ENCODE data around the gene RIIAD1.
"Not testable (repeated sequence)": the region's sequence is repeated elsewhere in the genome, so short reads cannot be mapped to it uniquely, and the experiment has no call there.

Gene RIIAD1

DNA sequence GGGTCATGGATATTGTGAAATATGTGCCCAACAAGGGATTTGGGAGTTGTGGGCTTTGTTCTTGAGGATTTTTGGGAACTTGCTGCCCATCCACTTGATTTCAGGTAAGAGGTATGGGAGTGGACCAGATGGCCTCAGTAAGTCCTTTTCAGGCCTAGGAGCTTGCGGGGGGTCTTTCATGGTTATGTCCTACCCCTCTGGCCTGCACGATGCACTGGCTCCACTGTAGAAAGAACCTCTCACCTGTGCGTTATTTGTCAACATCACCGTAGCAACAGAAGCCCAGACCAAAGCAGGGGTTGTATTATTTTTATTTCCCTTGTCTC lies 8.6 kb downstream of the RIIAD1 start:
- no peak for DNase-seq

DNA sequence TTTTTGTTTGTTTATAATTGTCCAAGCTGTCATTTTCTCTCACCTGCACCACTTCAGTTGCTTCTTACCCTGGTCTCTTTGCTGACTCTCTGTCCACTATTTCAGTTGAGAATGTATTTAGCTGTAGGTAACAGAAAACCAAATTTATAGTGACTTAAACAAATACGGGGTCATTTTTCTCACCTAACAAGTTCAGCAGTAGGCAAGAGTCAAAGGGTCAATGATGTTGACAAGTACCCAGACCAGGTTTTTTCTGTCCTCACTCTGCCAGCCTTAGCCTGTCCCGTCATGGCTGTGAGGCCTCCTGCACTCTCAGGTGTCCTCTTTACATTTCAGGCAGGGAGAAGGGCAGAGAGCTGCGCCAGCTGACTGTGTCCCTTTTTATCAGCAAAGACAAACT lies 11.8 kb downstream of the RIIAD1 start:
- no peak for DNase-seq

DNA sequence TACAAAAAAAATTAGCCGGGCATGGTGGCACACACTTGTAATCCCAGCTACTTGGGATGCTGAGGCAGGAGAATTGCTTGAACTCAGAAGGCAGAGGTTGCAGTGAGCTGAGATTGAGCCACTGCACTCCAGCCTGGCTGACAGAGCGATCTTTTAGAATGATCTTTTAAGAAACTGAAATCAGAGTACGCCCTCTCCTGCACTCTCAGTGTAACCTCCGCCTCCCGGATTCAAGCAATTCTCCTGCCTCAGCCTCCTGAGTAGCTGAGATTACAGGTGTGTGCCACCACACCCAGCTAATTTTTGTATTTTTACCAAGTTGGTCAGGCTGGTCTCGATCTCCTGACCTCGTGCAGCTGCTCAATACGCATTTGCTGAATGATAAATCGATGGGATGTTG lies 12.7 kb downstream of the RIIAD1 start:
- not testable (repeated sequence) for DNase-seq

DNA sequence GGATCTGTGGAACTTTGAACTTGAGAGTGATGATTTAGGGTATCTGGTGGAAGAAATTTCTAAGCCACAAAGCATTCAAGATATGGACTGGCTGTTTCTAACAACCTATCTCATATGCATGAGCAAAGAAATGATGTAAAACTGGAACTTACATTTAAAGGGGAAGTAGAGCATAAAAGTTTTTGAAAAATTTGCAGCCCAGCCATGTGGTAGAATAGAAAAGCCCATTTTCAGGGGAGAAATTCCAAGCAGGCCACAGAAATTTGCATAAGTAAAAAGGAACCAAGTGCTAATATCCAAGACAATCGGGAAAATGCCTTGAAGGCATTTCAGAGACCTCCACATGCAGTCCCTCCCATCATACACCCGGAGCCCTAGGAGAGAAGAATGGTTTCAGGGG lies 15.7 kb downstream of the RIIAD1 start:
- DNase-seq: no peak

DNA sequence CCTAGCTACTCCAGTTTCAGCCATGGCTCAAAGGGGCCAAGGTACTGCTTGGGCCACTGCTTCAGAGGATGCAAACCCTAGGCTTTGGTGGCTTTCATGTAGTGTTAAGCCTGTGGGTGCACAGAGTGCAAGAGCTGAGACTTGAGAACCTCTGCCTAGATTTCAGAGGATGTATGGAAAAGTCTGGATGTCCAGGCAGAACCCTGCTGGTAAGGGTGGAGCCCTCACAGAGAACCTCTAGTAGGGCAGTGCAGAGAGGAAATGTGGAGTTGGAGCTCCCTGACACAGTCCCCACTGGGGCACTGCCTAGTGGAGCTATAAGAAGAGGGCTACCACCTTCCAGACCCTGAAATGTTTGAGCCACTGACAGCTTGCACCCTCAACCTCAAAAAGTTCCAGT lies 16.2 kb downstream of the RIIAD1 start:
- DNase-seq: no peak

DNA sequence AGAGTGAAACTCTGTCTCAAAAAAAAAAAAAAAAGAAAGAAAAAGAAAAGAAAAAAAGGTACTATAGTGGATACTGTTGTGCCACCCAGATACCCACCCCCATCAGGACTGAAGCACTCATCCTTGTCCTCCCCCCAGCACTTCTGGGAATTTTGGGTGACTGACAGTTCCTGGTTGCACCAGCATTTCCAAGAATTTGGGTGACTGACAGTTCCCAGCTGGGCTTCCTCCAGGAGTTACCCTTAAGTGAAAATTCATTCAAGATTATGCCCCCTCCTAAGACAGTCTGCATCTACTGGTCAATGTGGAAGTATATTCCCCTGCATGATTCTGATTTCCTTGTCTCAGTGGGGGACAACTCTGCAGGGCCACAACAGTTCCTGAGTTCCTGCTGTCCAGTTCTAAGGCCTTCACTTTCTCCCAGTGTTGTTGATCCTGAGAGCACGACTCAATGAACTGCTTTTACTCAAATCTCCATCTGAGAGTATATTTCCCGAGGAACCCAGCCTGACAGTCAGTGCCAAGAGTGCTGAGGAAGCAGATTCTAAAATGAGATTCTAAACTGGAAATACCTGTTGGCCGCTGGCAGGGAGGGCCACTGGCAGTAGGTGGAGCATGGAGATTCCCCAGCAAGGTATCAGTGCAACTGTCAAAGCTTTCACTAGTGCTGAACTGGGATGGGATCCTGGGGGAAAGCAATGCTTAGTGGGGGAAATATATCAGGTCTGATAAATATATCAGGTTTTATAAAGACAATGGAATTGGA lies 18.5 kb downstream of the RIIAD1 start:
- no peak for DNase-seq

DNA sequence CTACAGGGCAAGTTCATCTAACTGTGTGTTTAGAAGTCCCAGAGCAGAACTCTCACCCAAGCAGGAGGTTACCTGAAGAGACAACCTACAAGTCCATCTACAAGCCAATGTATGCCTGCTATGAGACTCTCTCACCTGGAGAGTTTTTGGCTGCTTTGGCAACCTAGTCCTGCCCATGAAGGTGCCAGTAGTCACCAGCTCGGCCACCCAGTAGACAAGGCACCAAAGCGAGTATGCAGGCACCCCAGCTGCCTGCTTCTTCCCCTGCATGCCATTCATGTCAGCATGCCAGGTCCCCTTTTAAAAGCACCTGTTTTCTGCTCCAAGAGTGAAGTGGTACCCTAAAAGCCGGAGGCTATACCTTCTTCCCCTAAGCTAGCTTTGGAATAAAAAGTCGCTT lies 20.2 kb downstream of the RIIAD1 start:
- no peak for DNase-seq

DNA sequence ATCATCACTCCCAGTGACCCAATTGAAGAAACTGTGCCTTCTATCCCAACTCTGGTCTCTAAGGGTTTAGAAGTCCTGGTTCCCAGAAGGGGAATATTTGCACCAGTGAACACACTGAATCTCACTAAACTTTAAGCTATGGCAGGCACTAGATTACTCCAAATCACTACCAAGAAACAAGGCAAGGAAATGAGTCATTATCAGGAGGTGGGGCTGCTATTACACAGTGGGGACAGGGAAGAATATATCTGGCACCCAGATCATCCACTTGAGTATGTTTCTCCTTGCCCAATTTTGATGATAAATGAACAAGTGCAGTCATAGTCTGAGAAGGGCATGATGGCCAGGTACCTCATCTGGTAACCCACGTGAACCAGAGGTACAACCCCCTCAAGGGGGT lies 35.0 kb downstream of the RIIAD1 start:
- DNase-seq: no peak

DNA sequence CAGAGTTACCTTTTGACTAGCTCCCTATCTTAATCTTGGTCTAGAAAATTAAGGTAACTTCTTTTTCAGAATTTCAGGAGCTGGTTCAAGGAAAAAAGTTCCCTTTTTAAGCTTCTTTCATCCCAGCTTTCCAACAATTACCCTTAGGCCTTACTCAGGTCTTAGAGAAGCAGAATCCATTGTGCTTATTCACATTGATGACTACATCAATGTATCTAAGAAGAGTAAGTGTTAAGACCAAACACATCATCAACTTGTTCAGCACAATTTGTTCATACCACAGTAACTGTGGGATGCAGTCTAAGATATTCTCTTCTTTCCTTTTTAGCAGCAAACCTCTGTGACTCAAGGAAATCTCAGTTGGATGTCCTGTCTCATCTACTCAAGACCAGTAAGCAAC lies 37.9 kb downstream of the RIIAD1 start:
- DNase-seq: no peak

DNA sequence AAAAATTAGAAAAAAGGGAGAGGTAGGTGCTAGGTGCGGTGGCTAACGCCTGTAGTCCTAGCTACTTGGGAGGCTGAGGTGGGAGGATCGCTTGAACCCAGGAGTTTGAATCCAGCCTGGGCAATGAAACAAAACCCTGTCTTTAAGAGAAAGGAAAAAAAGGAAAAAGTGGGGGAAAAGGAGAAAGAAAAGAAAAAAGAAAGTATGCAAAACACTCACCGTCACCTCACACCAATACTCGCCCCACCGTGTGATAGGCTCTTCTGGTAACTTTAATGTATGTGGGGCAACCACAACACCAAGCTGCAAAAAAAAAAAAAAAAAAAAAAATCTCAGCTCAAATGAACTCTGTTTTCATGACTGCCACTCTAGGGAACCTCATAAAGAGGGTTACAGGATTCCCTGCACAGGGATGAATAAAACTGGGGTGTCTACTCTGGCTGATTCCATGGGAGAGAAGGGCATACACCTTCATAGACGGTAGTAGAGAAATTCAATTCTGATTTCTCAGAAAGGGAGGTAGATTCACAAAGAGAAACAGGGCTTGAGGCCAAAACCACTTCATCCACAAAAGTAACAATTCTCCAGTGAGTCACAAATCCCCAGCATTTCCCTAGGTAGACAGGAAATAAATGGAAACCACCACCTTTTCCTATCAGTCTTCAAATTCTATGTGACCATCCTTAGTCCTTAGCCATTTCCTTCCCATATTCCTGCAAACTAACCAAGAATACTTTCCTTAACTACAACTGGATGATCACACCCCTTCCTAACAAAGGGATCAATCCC lies 39.5 kb downstream of the RIIAD1 start:
- no peak for DNase-seq

DNA sequence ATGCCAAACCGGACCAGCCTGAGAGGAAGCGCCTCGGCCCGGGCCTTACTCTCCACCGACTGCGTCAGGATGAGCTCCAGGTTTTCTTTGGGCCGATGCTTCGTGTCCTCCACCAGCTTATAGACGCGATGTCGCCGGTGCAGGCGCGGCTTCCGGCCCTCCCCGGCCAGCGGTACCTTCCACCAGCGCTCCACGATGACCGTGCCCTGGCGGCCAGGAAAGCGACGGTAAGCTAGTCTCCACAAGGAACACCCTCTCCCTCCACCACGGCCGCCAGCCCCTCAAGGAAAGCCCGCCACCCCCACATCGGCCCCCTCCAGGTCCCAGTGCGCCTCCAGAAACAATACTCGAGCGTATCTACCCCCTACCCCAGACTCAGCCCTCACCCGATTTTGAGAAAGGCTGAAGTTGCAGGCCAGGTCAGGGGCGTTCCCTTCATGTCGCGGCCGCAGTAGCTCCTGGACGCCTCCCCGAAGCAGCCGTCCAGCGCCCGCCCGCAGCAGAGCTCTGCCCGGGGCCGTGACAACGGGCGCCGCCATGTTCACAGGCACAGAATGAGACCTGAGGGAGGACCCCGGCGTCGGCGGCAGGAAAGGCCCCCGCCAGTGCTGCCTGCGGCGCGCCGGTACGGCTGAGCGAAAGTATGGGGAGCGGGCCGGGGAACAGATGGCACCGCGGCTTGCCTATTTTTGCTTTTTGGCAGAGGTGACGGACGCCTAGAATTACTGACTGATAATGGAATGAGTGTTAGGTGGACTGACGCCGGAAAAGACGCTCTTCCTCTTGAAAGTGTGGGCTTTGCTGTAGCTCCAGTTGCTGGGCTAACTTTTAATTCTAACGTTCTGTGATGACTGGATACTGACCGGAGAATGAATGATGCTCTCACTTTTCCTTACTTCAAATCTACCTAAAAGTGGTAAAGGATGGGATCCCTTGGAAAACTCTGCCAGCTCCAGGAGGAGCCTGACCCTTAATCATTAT lies 41.9 kb downstream of the RIIAD1 start, which contains the start of gene MRPL9:
Gene MRPL9, minus strand, starts transcription at position 556 of the 981 bp plus-strand sequence. Its CDS starts 17 bp downstream, at position 539.
- peak; percentile 21 to 88 (median 72) for DNase-seq

DNA sequence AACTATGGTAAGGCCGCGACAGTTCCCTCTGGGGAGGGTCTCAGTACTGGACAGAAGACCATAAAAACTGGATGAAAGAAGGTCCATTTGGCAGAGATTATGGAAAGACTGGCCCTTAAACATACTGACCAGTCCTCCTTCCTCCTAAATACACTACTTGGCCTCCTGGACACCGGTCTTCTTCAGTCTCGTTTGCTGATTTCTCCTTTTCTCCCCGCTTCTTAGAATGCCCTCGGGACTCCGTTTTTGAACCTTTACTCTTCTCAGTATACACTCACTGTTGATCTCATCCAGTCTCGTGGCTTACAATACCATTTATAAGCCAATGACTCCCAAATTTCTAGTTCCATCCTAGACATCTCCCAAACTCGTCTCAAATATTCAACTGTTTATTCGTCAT lies 42.7 kb downstream of the RIIAD1 start:
- DNase-seq: peak in 1 of 58 donors; percentile 3

DNA sequence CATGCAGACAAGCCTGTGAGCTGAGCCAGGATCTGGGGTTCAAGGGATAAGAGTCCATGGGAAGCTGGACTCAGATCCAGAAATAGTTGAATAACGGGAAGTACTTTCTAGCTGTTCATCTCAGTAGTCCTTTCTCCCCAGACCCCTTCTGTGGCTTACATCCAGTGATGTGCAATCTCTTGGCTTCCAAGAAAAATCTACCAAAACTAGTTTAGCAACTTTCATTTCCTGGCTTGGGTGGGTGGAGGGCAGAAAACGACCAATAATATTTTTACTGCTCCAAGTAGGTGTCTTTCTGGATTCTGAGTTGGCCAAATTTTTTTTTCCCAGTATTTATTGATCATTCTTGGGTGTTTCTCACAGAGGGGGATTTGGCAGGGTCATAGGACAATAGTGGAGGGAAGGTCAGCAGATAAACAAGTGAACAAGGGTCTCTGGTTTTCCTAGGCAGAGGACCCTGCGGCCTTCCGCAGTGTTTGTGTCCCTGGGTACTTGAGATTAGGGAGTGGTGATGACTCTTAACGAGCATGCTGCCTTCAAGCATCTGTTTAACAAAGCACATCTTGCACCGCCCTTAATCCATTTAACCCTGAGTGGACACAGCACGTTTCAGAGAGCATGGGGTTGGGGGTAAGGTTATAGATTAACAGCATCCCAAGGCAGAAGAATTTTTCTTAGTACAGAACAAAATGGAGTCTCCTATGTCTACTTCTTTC lies 47.2 kb downstream of the RIIAD1 start:
- DNase-seq: not testable (repeated sequence)

DNA sequence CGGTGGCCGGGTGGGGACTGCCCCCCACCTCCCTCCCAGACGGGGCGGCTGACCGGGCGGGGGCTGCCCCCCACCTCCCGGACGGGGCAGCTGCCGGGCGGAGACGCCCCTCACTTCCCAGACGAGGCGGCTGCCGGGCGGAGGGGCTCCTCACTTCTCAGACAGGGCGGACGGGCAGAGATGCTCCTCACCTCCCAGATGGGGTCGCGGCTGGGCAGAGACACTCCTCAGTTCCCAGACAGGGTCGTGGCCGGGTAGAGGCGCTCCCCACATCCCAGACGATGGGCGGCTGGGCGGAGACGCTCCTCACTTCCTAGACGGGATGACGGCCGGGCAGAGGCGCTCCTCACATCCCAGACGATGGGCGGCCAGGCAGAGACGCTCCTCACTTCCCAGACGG lies 47.9 kb downstream of the RIIAD1 start:
- not testable (repeated sequence) for DNase-seq

DNA sequence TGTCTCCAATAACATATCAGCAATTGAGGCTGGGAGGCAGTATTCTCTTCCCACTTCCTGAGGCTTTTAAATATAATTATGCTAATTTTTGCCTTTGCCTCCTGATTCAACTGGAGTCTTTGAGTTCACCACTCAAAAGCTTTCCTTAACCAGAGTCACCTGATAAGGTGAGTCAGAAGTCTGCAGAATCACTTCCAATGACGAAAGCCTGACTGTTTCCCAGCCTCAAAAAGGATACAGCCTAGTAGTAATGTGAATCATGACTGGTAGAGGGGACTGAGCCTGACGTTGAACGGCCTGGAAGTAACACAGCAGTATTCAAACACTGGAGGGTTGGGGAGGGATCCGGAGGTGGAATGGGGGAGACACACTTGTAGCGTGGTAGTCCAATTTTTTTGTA lies 52.4 kb downstream of the RIIAD1 start:
- DNase-seq: peak in 1 of 58 donors; percentile 12

DNA sequence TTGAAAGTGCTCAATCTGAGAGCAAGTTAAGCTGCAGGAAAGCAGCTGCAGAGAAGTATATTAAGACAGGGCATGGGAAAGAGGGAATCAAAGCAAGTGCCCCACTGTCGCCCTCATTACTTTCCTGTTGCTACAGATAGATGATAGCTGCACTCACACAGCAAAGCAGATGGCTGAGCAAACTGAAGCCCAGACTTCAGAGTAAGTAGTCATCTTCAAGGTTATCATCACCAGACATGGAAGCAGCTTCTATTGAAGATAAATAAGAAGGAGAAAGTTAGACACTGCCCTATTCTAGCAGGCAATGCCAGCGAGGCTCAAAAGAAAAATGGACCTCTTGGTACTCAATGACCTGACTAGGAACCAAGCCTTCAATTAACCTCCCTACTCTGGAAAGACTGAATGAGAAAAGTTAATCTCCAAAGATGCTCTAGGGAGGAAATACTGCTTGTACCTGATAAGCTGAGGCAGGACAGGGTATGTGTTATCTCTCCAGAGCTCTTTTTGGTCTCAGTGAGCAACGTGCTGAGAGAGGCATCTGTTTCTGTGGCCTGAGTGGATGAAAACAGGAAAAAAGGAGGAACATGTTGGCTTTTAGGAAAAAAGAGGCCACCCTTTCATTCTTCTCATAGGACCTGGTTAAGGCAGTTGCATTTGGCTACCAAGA lies 53.1 kb downstream of the RIIAD1 start:
- no peak for DNase-seq

DNA sequence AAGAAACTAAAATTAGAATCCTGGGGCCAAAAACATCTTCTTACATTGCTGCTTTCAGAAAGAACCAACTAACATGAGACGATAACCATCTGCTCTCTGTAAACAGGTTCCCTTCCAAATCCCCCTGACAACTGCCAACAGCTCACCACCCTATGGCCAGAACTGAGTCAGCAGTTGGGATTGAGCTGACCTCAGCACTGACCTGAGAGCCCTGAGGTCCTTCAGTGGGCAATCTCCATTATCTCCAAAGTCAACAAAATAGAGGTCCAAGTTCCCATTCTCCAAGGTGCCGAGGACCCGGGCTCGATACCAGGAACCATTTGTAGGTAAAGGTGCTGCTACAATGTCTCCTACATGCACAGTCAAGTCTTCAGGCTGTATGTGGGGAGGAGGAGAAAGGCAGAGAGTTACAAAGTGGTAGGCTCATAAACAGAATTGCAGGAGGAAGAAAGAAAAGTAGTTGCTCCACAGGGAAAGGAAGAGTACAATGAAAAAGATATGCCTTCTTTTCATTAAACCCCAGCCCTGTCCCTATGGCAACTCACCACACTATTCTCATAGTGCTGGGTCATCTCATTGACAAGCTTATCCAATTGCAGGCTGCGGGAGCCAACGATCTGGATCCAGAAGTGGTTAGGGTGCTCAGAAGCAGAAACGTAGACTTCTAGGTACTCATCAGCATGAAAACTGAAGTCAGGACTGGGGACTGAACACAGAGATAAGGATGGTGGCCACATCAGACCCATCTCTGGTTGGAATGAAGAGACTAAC lies 54.8 kb downstream of the RIIAD1 start:
- DNase-seq: no peak

DNA sequence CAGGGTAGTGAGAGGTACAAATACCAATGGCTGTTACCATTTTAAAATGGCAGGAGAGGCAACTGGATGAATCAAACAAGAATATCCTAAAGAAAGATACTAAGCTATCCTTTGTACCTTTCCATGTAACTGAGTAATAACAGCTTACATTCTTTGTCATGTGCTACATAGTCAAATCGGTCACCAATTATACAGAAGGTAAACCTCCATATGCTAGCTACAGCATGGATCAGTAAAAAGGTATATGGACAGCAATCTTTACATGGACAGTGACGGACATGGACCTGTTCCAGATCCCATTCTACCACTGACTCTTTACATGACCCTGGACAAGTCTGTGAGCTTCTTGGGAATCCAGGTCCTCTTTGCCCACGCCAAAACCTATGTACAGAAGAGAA lies 55.3 kb downstream of the RIIAD1 start:
- DNase-seq: no peak

DNA sequence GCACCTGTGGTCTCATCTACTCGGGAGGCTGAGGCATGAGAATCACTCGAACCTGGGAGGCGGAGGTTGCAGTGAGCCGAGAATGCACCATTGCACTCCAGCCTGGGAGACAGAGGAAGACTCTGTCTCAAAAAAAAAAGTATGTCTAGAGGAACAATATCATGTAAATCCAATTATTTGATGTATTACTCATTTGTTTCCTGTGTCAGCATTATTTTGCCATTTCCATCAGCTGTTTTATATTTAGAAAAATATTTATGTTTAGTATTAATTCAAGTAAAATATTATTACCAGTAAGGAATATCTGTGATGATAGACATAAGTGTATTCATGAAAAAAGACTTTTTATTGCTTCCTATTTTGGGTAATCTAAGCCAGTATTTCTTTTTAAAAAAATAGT lies 56.0 kb downstream of the RIIAD1 start:
- DNase-seq: no peak

Data from anterior cingulate cortex (tissue), 58 donors.